IPS DF 6.9 (cell line): ENCODE results near the gene COPB2.
"Not testable (repeated sequence)": the region's sequence is repeated elsewhere in the genome, so short reads cannot be mapped to it uniquely, and the experiment has no call there.

Experiments
- DNase-seq: peaks from one replicate; pipeline ENCODE4 v3.0.0-alpha.2; 2013; ENCODE audit warnings: low read depth, low spot score
- H3K27ac ChIP-seq: one replicate; pipeline ENCODE4 v1.5.1; 2013; ENCODE audit warnings: low read length, control low read depth
- H3K27me3 ChIP-seq: 2 replicates; pipeline ENCODE4 v1.6.1; 2013; ENCODE audit warnings: mild to moderate bottlenecking, low read length; ENCODE audit not compliant: control insufficient read depth, insufficient read depth
- H3K36me3 ChIP-seq: 2 replicates; pipeline ENCODE4 v1.6.1; 2013; ENCODE audit warnings: low read length; ENCODE audit not compliant: control insufficient read depth, insufficient read depth
- H3K4me1 ChIP-seq: 2 replicates; pipeline ENCODE4 v1.6.1; 2013; ENCODE audit warnings: low read length; ENCODE audit not compliant: control insufficient read depth, insufficient read depth
- H3K4me3 ChIP-seq: 2 replicates; pipeline ENCODE4 v1.5.1; 2013; ENCODE audit warnings: mild to moderate bottlenecking, low read length
- H3K9me3 ChIP-seq: 2 replicates; pipeline ENCODE4 v1.6.1; 2013; ENCODE audit warnings: low read length, inconsistent platforms; ENCODE audit not compliant: control insufficient read depth, insufficient read depth
- WGBS: extraction: QIAGEN DNeasy Blood & Tissue Kit; methylation state at CpG from one replicate; pipeline ENCODE4 v1.1.7; 2013; ENCODE audit warnings: mixed read lengths, missing lambda C conversion rate; ENCODE audit not compliant: insufficient read length, insufficient coverage; 5-methylcytosine and 5-hydroxymethylcytosine counted together

COPB2 gene

GRCh38 chr3:139418144-139418543 is 28.7 kb upstream of the COPB2 start:
- H3K36me3 ChIP-seq, result no peaks in the 10 kb centered on the region
- H3K4me3 ChIP-seq, result no peak overlapping the region
- no peaks in the 10 kb centered on the region for H3K4me1 ChIP-seq
- no peak overlapping the region for H3K27ac ChIP-seq
- no peak for DNase-seq
- WGBS, result no CpG with 5 or more reads among the region's 2 CpGs
- no peaks in the 10 kb centered on the region for H3K27me3 ChIP-seq
- H3K9me3 ChIP-seq, result no peaks in the 10 kb centered on the region

GRCh38 chr3:139416275-139416674 is 26.8 kb upstream of the COPB2 start:
- no CpG with 5 or more reads among the region's 1 CpG for WGBS
- no peak for DNase-seq
- H3K27me3 ChIP-seq, result no peaks in the 10 kb centered on the region
- H3K4me1 ChIP-seq, result no peaks in the 10 kb centered on the region
- no peak overlapping the region for H3K27ac ChIP-seq
- H3K9me3 ChIP-seq, result no peaks in the 10 kb centered on the region
- H3K36me3 ChIP-seq, result no peaks in the 10 kb centered on the region
- no peak overlapping the region for H3K4me3 ChIP-seq

GRCh38 chr3:139414608-139415224 is 25.3 kb upstream of the COPB2 start:
- Histone ChIP-seq H3K36me3 (no peaks in the 10 kb centered on the region), H3K27ac (no peak overlapping the region), H3K4me3 (no peak overlapping the region), H3K27me3 (no peaks in the 10 kb centered on the region), H3K4me1 (no peaks in the 10 kb centered on the region), H3K9me3 (no peaks in the 10 kb centered on the region)
- no peak for DNase-seq
- WGBS, result no CpG with 5 or more reads among the region's 2 CpGs

GRCh38 chr3:139412891-139413290 is 23.4 kb upstream of the COPB2 start:
- H3K9me3 ChIP-seq, H3K27ac ChIP-seq, H3K4me3 ChIP-seq, H3K4me1 ChIP-seq, DNase-seq, H3K27me3 ChIP-seq, H3K36me3 ChIP-seq: not testable (repeated sequence)

GRCh38 chr3:139401155-139401554 is 11.7 kb upstream of the COPB2 start:
- WGBS, result no CpG with 5 or more reads among the region's 2 CpGs
- DNase-seq, H3K4me1 ChIP-seq, H3K36me3 ChIP-seq, H3K4me3 ChIP-seq, H3K27me3 ChIP-seq, H3K9me3 ChIP-seq, H3K27ac ChIP-seq: not testable (repeated sequence)

GRCh38 chr3:139396707-139397106 is 7.3 kb upstream of the COPB2 start:
- no CpG with 5 or more reads among the region's 3 CpGs for WGBS
- no peak for DNase-seq
- H3K27ac ChIP-seq, result no peak overlapping the region
- H3K27me3 ChIP-seq, result no peaks in the 10 kb centered on the region
- H3K4me3 ChIP-seq, result no peak overlapping the region
- no peaks in the 10 kb centered on the region for H3K4me1 ChIP-seq
- H3K36me3 ChIP-seq, result no peaks in the 10 kb centered on the region
- no peaks in the 10 kb centered on the region for H3K9me3 ChIP-seq

- Histone ChIP-seq H3K4me1 (no peaks in the 10 kb centered on the region), H3K36me3 (no peaks in the 10 kb centered on the region), H3K9me3 (no peaks in the 10 kb centered on the region), H3K27me3 (no peaks in the 10 kb centered on the region), H3K27ac (no peak overlapping the region), H3K4me3 (no peak overlapping the region)
- no peak for DNase-seq
These were observed 4.7 kb upstream of the COPB2 start for GRCh38 chr3:139394116-139394515.

- no peaks in the 10 kb centered on the region for H3K9me3 ChIP-seq
- peak overlapping the region; percentile 92 for H3K4me3 ChIP-seq
- WGBS, result no CpG with 5 or more reads among the region's 25 CpGs
- no peaks in the 10 kb centered on the region for H3K36me3 ChIP-seq
- no peaks in the 10 kb centered on the region for H3K27me3 ChIP-seq
- H3K4me1 ChIP-seq, result no peaks in the 10 kb centered on the region
- DNase-seq, result no peak
- no peak overlapping the region for H3K27ac ChIP-seq
These were observed 461 bp downstream of the COPB2 start for GRCh38 chr3:139388821-139389551.

GRCh38 chr3:139388077-139388476 is 1.4 kb downstream of the COPB2 start:
- H3K9me3 ChIP-seq, result no peaks in the 10 kb centered on the region
- H3K4me3 ChIP-seq, result no peak overlapping the region
- no peaks in the 10 kb centered on the region for H3K27me3 ChIP-seq
- no peak overlapping the region for H3K27ac ChIP-seq
- DNase-seq, result no peak
- no CpG with 5 or more reads among the region's 10 CpGs for WGBS
- no peaks in the 10 kb centered on the region for H3K4me1 ChIP-seq
- no peaks in the 10 kb centered on the region for H3K36me3 ChIP-seq

GRCh38 chr3:139382291-139382690 is 7.2 kb downstream of the COPB2 start:
- not testable (repeated sequence) for DNase-seq, H3K36me3 ChIP-seq
- WGBS, result no CpG with 5 or more reads among the region's 2 CpGs

GRCh38 chr3:139380575-139380974 is 8.9 kb downstream of the COPB2 start:
- Histone ChIP-seq H3K36me3 (no peaks in the 10 kb centered on the region; the same call in 1 of the 2 replicates), H3K9me3 (no peaks in the 10 kb centered on the region)

More at GRCh38 chr3:139382291-139382690, 7.2 kb downstream of the COPB2 start:
- not testable (repeated sequence) for H3K4me1 ChIP-seq, H3K27me3 ChIP-seq, H3K4me3 ChIP-seq, H3K27ac ChIP-seq, H3K9me3 ChIP-seq

More at GRCh38 chr3:139380575-139380974, 8.9 kb downstream of the COPB2 start:
- H3K27me3 ChIP-seq, result no peaks in the 10 kb centered on the region
- WGBS, result no CpG with 5 or more reads among the region's 4 CpGs
- H3K4me1 ChIP-seq, result no peaks in the 10 kb centered on the region
- H3K4me3 ChIP-seq, result no peak overlapping the region
- H3K27ac ChIP-seq, result no peak overlapping the region
- DNase-seq, result no peak
